HK-2 (cell line): ENCODE data around the gene ECSIT.

Experiments
- DNase-seq: peaks from one replicate; pipeline ENCODE4 v3.0.0-alpha.2; 2018; ENCODE audit not compliant: unreplicated experiment

Gene ECSIT

GRCh38 chr19:11504502-11505031, 24.4 kb downstream of the ECSIT start:
- DNase-seq = no peak

GRCh38 chr19:11499890-11500420, 29.0 kb downstream of the ECSIT start:
- no peak for DNase-seq

GRCh38 chr19:11499220-11499726, 29.7 kb downstream of the ECSIT start:
- DNase-seq = no peak

GRCh38 chr19:11496391-11497163, 32.4 kb downstream of the ECSIT start:
- peak; percentile 85 for DNase-seq

- DNase-seq = no peak
Observed at GRCh38 chr19:11495885-11496284, 33.0 kb downstream of the ECSIT start.

GRCh38 chr19:11495481-11495880, 33.5 kb downstream of the ECSIT start:
- DNase-seq = no peak

- no peak for DNase-seq
Observed at GRCh38 chr19:11494634-11495285, 34.2 kb downstream of the ECSIT start.

- no peak for DNase-seq
Observed at GRCh38 chr19:11489378-11489777, 39.6 kb downstream of the ECSIT start.

- no peak for DNase-seq
Observed at GRCh38 chr19:11486661-11487503, 42.1 kb downstream of the ECSIT start.

- DNase-seq = no peak
Observed at GRCh38 chr19:11485245-11485837, 43.6 kb downstream of the ECSIT start.

- DNase-seq = no peak
Observed at GRCh38 chr19:11483366-11484111, 45.4 kb downstream of the ECSIT start.

- DNase-seq = peak; percentile 89
Observed at GRCh38 chr19:11482384-11483050, 46.4 kb downstream of the ECSIT start.

- peak; percentile 93 for DNase-seq
Observed at GRCh38 chr19:11481534-11482383, 47.2 kb downstream of the ECSIT start.

- no peak for DNase-seq
Observed at GRCh38 chr19:11480715-11481533, 48.0 kb downstream of the ECSIT start, which contains the start of gene ELAVL3. Gene ELAVL3, minus strand, starts transcription at chr19:11481046. Its CDS starts 438 bp downstream, at chr19:11480608.

GRCh38 chr19:11479898-11480714, 48.8 kb downstream of the ECSIT start:
- no peak for DNase-seq

GRCh38 chr19:11479090-11479897, 49.6 kb downstream of the ECSIT start:
- DNase-seq = no peak
